Esophagus muscularis mucosa (tissue), 3 donors: ENCODE results near the gene SLAMF8.

Source experiments
- POLR2A ChIP-seq: fragments of 450-650 bp; IDR thresholded peaks from one replicate; pipeline ENCODE4 v1.6.1; 2017; ENCODE audit warnings: antibody characterized with exemption, moderate library complexity, mild to moderate bottlenecking, low read depth
- TF ChIP-seq, protein P1 (sequence below), 3 experiments: fragments of 200-600 bp in 2 of 3; fragments of 450-650 bp in 1 of 3; sonication (generic) in 2 of 3; IDR thresholded peaks; one replicate each; pipeline ENCODE4 v1.5.1; 2017 to 2019; ENCODE audit warnings: antibody characterized with exemption in 3 of 3, mild to moderate bottlenecking in 2 of 3, moderate library complexity in 1 of 3

DNA sequence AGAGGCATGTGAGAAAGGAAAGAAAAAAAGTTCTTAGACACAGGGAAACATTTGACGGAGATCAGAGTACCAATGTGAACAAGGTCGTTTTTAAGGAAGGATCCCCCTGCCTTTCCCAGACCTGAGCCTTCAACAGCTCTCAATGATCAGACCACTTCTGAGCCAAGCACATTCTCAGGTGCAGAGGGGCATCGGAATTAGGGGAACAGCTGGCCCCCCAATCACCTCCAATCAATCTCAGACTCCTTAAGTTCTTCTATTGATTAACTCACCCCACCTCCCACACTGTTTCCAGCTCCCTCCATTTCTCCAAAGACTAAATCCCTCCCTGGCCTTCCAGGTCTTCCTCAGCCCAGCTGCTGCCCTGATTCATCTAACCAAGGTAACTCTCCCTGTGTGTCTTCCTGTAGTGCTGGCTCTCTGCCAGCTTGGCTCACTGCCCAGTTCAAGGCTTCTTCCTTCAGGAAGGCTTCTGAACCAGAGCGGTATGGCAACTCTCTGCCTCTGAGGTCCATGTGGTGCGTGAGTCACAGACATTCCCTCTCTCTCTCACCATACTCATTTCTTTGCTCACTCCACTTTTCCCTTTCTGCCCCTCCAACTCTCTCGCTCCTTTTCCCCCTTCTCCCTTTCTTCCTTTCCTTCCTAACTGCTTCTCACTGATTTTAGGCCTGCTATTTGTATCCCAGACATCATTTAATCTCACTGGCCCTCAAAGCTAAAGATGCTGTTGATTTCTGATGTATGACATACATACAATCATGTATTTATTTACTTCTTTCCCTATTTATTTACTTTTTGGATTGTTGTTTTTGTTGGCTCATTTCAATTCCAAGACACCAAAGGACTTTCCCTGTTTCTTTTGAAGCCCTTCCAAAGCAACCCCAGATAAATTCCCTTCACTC lies 55.2 kb downstream of the SLAMF8 start:
- TF ChIP-seq POLR2A: no peak
- TF ChIP-seq, protein P1, sequence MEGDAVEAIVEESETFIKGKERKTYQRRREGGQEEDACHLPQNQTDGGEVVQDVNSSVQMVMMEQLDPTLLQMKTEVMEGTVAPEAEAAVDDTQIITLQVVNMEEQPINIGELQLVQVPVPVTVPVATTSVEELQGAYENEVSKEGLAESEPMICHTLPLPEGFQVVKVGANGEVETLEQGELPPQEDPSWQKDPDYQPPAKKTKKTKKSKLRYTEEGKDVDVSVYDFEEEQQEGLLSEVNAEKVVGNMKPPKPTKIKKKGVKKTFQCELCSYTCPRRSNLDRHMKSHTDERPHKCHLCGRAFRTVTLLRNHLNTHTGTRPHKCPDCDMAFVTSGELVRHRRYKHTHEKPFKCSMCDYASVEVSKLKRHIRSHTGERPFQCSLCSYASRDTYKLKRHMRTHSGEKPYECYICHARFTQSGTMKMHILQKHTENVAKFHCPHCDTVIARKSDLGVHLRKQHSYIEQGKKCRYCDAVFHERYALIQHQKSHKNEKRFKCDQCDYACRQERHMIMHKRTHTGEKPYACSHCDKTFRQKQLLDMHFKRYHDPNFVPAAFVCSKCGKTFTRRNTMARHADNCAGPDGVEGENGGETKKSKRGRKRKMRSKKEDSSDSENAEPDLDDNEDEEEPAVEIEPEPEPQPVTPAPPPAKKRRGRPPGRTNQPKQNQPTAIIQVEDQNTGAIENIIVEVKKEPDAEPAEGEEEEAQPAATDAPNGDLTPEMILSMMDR (IDR thresholded peaks at IDR 0.05): no peak
